LNCaP clone FGC (cell line): ENCODE data around the gene CXXC5.

Experiments
- DNase-seq: peaks from one replicate; pipeline ENCODE4 v3.0.0-alpha.2; 2011; ENCODE audit warnings: low read depth
- H3K4me3 ChIP-seq: 2 replicates; pipeline ENCODE4 v1.5.1; 2011; ENCODE audit warnings: mild to moderate bottlenecking, low read depth, low read length, control low read depth
- CTCF ChIP-seq: IDR thresholded peaks from 2 replicates; pipeline ENCODE4 v1.5.1; 2012; ENCODE audit warnings: mild to moderate bottlenecking; ENCODE audit not compliant: control insufficient read depth, insufficient read depth; ENCODE audit errors: extremely low read depth

Gene CXXC5

GRCh38 chr5:139690803-139691629 lies 42.9 kb downstream of the CXXC5 start:
- no peak for TF ChIP-seq CTCF

GRCh38 chr5:139692148-139692547 lies 44.0 kb downstream of the CXXC5 start:
- no peak overlapping the region for H3K4me3 ChIP-seq
- no peak for DNase-seq

More at GRCh38 chr5:139690803-139691629, 42.9 kb downstream of the CXXC5 start:
- no peak overlapping the region for H3K4me3 ChIP-seq
- no peak for DNase-seq

GRCh38 chr5:139692679-139693308 lies 44.6 kb downstream of the CXXC5 start:
- no peak overlapping the region for H3K4me3 ChIP-seq
- TF ChIP-seq CTCF = no peak
- DNase-seq = no peak

More at GRCh38 chr5:139692148-139692547, 44.0 kb downstream of the CXXC5 start:
- TF ChIP-seq CTCF = no peak

GRCh38 chr5:139693676-139694364 lies 45.7 kb downstream of the CXXC5 start:
- no peak overlapping the region for H3K4me3 ChIP-seq
- no peak for DNase-seq
- TF ChIP-seq CTCF = no peak

- no peak for TF ChIP-seq CTCF
- no peak overlapping the region for H3K4me3 ChIP-seq
- no peak for DNase-seq
These were observed 46.5 kb downstream of the CXXC5 start for GRCh38 chr5:139694556-139695177.

GRCh38 chr5:139695178-139695573 lies 47.0 kb downstream of the CXXC5 start:
- no peak for DNase-seq
- TF ChIP-seq CTCF = no peak
- no peak overlapping the region for H3K4me3 ChIP-seq
